Smooth muscle cell (in vitro differentiated cells): ENCODE data around the gene PPIF. TPM values are rescaled to one million over a fixed set of nuclear protein-coding genes. Genes with fewer than 3 reads are reported as not detected.

ENCODE experiments used
- DNase-seq: peaks from one replicate; lab custom pipeline; 2025; ENCODE audit not compliant: unreplicated experiment; lab: John Stamatoyannopoulos, UW
- H2AFZ ChIP-seq: fragments of 200-600 bp; sonication (generic); 2 replicates; pipeline ENCODE4 v1.6.0; 2016; ENCODE audit warnings: antibody characterized with exemption, low read depth, mild to moderate bottlenecking
- H3F3A ChIP-seq: fragments of 200-600 bp; sonication (generic); 2 replicates; pipeline ENCODE4 v1.6.0; 2017; ENCODE audit warnings: antibody characterized with exemption, low read depth
- H3K27ac ChIP-seq: fragments of 200-600 bp; sonication (generic); 2 replicates; pipeline ENCODE4 v1.5.1; 2016; ENCODE audit warnings: low read depth, mild to moderate bottlenecking
- H3K27me3 ChIP-seq: fragments of 200-600 bp; sonication (generic); 2 replicates; pipeline ENCODE4 v1.6.1; 2016; ENCODE audit warnings: low read depth, mild to moderate bottlenecking
- H3K36me3 ChIP-seq: fragments of 200-600 bp; sonication (generic); 2 replicates; pipeline ENCODE4 v1.5.1; 2016; ENCODE audit warnings: low read depth
- H3K4me1 ChIP-seq: fragments of 200-600 bp; sonication (generic); 2 replicates; pipeline ENCODE4 v1.5.1; 2016; ENCODE audit warnings: low read depth
- H3K4me2 ChIP-seq: fragments of 200-600 bp; sonication (generic); 2 replicates; pipeline ENCODE4 v1.6.0; 2016; ENCODE audit warnings: mild to moderate bottlenecking
- H3K4me3 ChIP-seq: fragments of 200-600 bp; sonication (generic); 2 replicates; pipeline ENCODE4 v1.5.1; 2016; ENCODE audit warnings: mild to moderate bottlenecking
- H3K79me2 ChIP-seq: fragments of 200-600 bp; sonication (generic); 2 replicates; pipeline ENCODE4 v1.6.0; 2016; ENCODE audit warnings: low read depth, mild to moderate bottlenecking
- H3K9ac ChIP-seq: fragments of 200-600 bp; sonication (generic); 2 replicates; pipeline ENCODE4 v1.6.0; 2016; ENCODE audit warnings: low read depth
- H3K9me3 ChIP-seq: fragments of 200-600 bp; sonication (generic); replicated peaks from 2 replicates; pipeline ENCODE4 v1.5.1; 2016; ENCODE audit warnings: low read depth
- H4K20me1 ChIP-seq: fragments of 200-600 bp; sonication (generic); 2 replicates; pipeline ENCODE4 v1.6.0; 2016; ENCODE audit warnings: low read depth
- CTCF ChIP-seq: fragments of 200-600 bp; sonication (generic); IDR thresholded peaks from 2 replicates; pipeline ENCODE4 v1.5.1; 2017; ENCODE audit warnings: borderline replicate concordance, mild to moderate bottlenecking, antibody characterized with exemption; ENCODE audit not compliant: insufficient read depth, poor library complexity, severe bottlenecking
- WGBS: methylation state at CpG from one replicate; pipeline ENCODE4 v1.1.7; 2016; ENCODE audit warnings: low lambda C conversion rate; 5-methylcytosine and 5-hydroxymethylcytosine counted together
- polyA plus RNA-seq: library from polyadenylated mRNA; unstranded; fragments of >200 nt; fragmentation: Nextera tagmentation; extraction: Ambion mirVana; gene quantifications from 2 replicates; pipeline ENCODE4 v1.2.1, GENCODE V29; 2016
- total RNA-seq: library from RNA; depleted of rRNA; stranded (reverse); fragments of >200 nt; gene quantifications from 2 replicates; pipeline ENCODE4 v1.2.3, GENCODE V29; 2014

The PPIF gene
- total and polyA plus RNA-seq, 2 experiments from 2014 or later = 24.3 to 29.7 TPM

- Histone ChIP-seq H3K4me2 (peak overlapping the region; percentile 96), H3K9ac (no peak overlapping the region), H2AFZ (no peak overlapping the region), H3K9me3 (no peaks in the 10 kb centered on the region), H3K4me3 (peak overlapping the region; percentile 86), H3K27me3 (no peaks in the 10 kb centered on the region), H3K36me3 (peaks cover under 1% of the 10 kb centered on the region), H3F3A (no peaks in the 10 kb centered on the region), H3K4me1 (peaks cover 7% of the 10 kb centered on the region), H4K20me1 (peaks cover 34% of the 10 kb centered on the region), H3K27ac (no peak overlapping the region), H3K79me2 (peaks cover 17% of the 10 kb centered on the region)
- no peak for TF ChIP-seq CTCF
- WGBS = 55% methylated on average over 12 of the region's 12 CpGs
- DNase-seq = no peak
Measured at GRCh38 chr10:79346388-79347225, 662 bp upstream of the PPIF start.

GRCh38 chr10:79347894-79348639 lies 798 bp downstream of the PPIF start:
- 15% methylated on average over 33 of the region's 34 CpGs for WGBS

GRCh38 chr10:79348640-79348988 lies 1.3 kb downstream of the PPIF start:
- 83% methylated on average over 3 of the region's 3 CpGs for WGBS
- TF ChIP-seq CTCF = no peak
- Histone ChIP-seq H2AFZ (no peak overlapping the region), H3K9me3 (no peaks in the 10 kb centered on the region), H3K27ac (no peak overlapping the region), H3K27me3 (no peaks in the 10 kb centered on the region), H3K4me1 (peaks cover 7% of the 10 kb centered on the region), H3K4me2 (peak overlapping the region; percentile 96), H3K79me2 (peaks cover 17% of the 10 kb centered on the region), H4K20me1 (peaks cover 49% of the 10 kb centered on the region), H3K4me3 (peak overlapping the region; percentile 86), H3K36me3 (peaks cover 5% of the 10 kb centered on the region), H3K9ac (peak overlapping the region; percentile 86), H3F3A (no peaks in the 10 kb centered on the region)
- no peak for DNase-seq

More at GRCh38 chr10:79347894-79348639, 798 bp downstream of the PPIF start:
- Histone ChIP-seq H3K9me3 (no peaks in the 10 kb centered on the region), H4K20me1 (peaks cover 44% of the 10 kb centered on the region), H3K4me3 (peak overlapping the region; percentile 86), H2AFZ (peak overlapping the region; percentile 35), H3K4me2 (peak overlapping the region; percentile 96), H3K36me3 (peaks cover 5% of the 10 kb centered on the region), H3K9ac (peak overlapping the region; percentile 86), H3K4me1 (peaks cover 7% of the 10 kb centered on the region), H3K27ac (peak overlapping the region; percentile 28), H3K79me2 (peaks cover 17% of the 10 kb centered on the region), H3K27me3 (no peaks in the 10 kb centered on the region), H3F3A (no peaks in the 10 kb centered on the region)
- TF ChIP-seq CTCF = no peak
- no peak for DNase-seq
